Neural cell (in vitro differentiated cells): ENCODE data around the gene KLHL22. TPM values are rescaled to one million over a fixed set of nuclear protein-coding genes. Genes with fewer than 3 reads are reported as not detected.

Source experiments
- H2AFZ ChIP-seq: fragments of 200-600, 300-800 bp; sonication (generic), shearing (Covaris generic); 2 replicates; pipeline ENCODE4 v1.6.0; 2014; ENCODE audit warnings: low read depth, mild to moderate bottlenecking, antibody characterized with exemption, low read length, moderate library complexity
- H3F3A ChIP-seq: fragments of 200-600 bp; shearing (Covaris generic); 2 replicates; pipeline ENCODE4 v1.6.1; 2016; ENCODE audit warnings: mild to moderate bottlenecking, moderate library complexity, mixed read lengths, antibody characterized with exemption, low read length; ENCODE audit not compliant: insufficient read depth, poor library complexity, severe bottlenecking
- H3K27ac ChIP-seq: fragments of 200-600, 300-800 bp; sonication (generic), shearing (Covaris generic); 2 replicates; pipeline ENCODE4 v1.5.1; 2014; ENCODE audit warnings: mild to moderate bottlenecking, low read length, moderate library complexity
- H3K27me3 ChIP-seq: fragments of 300-800, 200-600 bp; sonication (generic), shearing (Covaris generic); 2 replicates; pipeline ENCODE4 v1.6.0; 2014; ENCODE audit warnings: mild to moderate bottlenecking, low read depth, low read length, moderate library complexity; ENCODE audit not compliant: insufficient read depth
- H3K36me3 ChIP-seq: fragments of 300-800, 200-600 bp; sonication (generic), shearing (Covaris generic); 2 replicates; pipeline ENCODE4 v1.5.1; 2014; ENCODE audit warnings: mild to moderate bottlenecking, antibody characterized with exemption, low read length, moderate library complexity; ENCODE audit not compliant: insufficient read depth
- H3K4me2 ChIP-seq: fragments of 300-800, 200-600 bp; sonication (generic), shearing (Covaris generic); 2 replicates; pipeline ENCODE4 v1.6.0; 2014; ENCODE audit warnings: mild to moderate bottlenecking, low read length
- H3K4me3 ChIP-seq: fragments of 300-800, 200-600 bp; sonication (generic), shearing (Covaris generic); 2 replicates; pipeline ENCODE4 v1.5.1; 2014; ENCODE audit warnings: mild to moderate bottlenecking, low read length, moderate library complexity
- H3K79me2 ChIP-seq: fragments of 200-600 bp; shearing (Covaris generic); replicated peaks from 2 replicates; pipeline ENCODE4 v1.6.0; 2014; ENCODE audit warnings: mild to moderate bottlenecking, low read length, moderate library complexity; ENCODE audit not compliant: insufficient read depth
- H3K9ac ChIP-seq: fragments of 300-800, 200-600 bp; sonication (generic), shearing (Covaris generic); 2 replicates; pipeline ENCODE4 v1.6.1; 2016; ENCODE audit warnings: mild to moderate bottlenecking, low read length, mixed read lengths
- H3K9me2 ChIP-seq: fragments of 200-600 bp; shearing (Covaris generic); 2 replicates; pipeline ENCODE4 v1.6.1; 2016; ENCODE audit warnings: mild to moderate bottlenecking, low read length, mixed read lengths; ENCODE audit not compliant: insufficient read depth
- H3K9me3 ChIP-seq: fragments of 200-600, 300-800 bp; sonication (generic), shearing (Covaris generic); 2 replicates; pipeline ENCODE4 v1.6.1; 2016; ENCODE audit warnings: mild to moderate bottlenecking, mixed run types, low read length, moderate library complexity, mixed read lengths
- H4K20me1 ChIP-seq: fragments of 200-600 bp; shearing (Covaris generic); 2 replicates; pipeline ENCODE4 v1.6.1; 2016; ENCODE audit warnings: mild to moderate bottlenecking, mixed run types; ENCODE audit not compliant: insufficient read depth
- EP300 ChIP-seq: fragments of 450-650 bp; conservative IDR thresholded peaks from 2 replicates; pipeline ENCODE4 v1.6.1; 2014; ENCODE audit warnings: antibody characterized with exemption, mild to moderate bottlenecking, moderate library complexity; ENCODE audit not compliant: poor library complexity, severe bottlenecking
- EZH2 ChIP-seq: fragments of 200-600, 300-800 bp; shearing (Covaris generic), sonication (generic); IDR thresholded peaks from 2 replicates; pipeline ENCODE4 v1.6.1; 2014; ENCODE audit warnings: antibody characterized with exemption, low read length, borderline replicate concordance, mild to moderate bottlenecking; ENCODE audit not compliant: insufficient read depth, poor library complexity, severe bottlenecking
- MXI1 ChIP-seq: fragments of 450-650 bp; conservative IDR thresholded peaks from 2 replicates; pipeline ENCODE4 v1.6.1; 2014; ENCODE audit warnings: antibody characterized with exemption, mild to moderate bottlenecking; ENCODE audit not compliant: poor library complexity, severe bottlenecking
- POLR2AphosphoS5 ChIP-seq: IDR thresholded peaks from 2 replicates; pipeline ENCODE4 v1.6.1; 2012
- RAD21 ChIP-seq: fragments of 450-650 bp; conservative IDR thresholded peaks from 2 replicates; pipeline ENCODE4 v1.6.1; 2014; ENCODE audit warnings: antibody characterized with exemption, mild to moderate bottlenecking, moderate library complexity
- SMC3 ChIP-seq: fragments of 450-650 bp; conservative IDR thresholded peaks from 2 replicates; pipeline ENCODE4 v1.6.1; 2014; ENCODE audit warnings: antibody characterized with exemption, mild to moderate bottlenecking, moderate library complexity; ENCODE audit not compliant: poor library complexity
- TAF1 ChIP-seq: IDR thresholded peaks from 2 replicates; pipeline ENCODE4 v1.6.1; 2012; ENCODE audit warnings: low read depth
- polyA plus RNA-seq: library from polyadenylated mRNA; depleted of rRNA; stranded (reverse); fragments of >200 nt; gene quantifications from 2 replicates; pipeline ENCODE4 v1.2.3, GENCODE V29; 2014
- TF ChIP-seq, protein P1 (sequence below): IDR thresholded peaks from 2 replicates; pipeline ENCODE4 v1.6.1; 2012; ENCODE audit warnings: borderline replicate concordance
- TF ChIP-seq, protein P2 (sequence below): fragments of 450-650 bp; IDR thresholded peaks from 2 replicates; pipeline ENCODE4 v1.5.1; 2014; ENCODE audit warnings: antibody characterized with exemption, mild to moderate bottlenecking, moderate library complexity; ENCODE audit not compliant: poor library complexity, severe bottlenecking

Gene KLHL22
- polyA plus RNA-seq, 1 donor from 2014 or later = 59.5 TPM

DNA sequence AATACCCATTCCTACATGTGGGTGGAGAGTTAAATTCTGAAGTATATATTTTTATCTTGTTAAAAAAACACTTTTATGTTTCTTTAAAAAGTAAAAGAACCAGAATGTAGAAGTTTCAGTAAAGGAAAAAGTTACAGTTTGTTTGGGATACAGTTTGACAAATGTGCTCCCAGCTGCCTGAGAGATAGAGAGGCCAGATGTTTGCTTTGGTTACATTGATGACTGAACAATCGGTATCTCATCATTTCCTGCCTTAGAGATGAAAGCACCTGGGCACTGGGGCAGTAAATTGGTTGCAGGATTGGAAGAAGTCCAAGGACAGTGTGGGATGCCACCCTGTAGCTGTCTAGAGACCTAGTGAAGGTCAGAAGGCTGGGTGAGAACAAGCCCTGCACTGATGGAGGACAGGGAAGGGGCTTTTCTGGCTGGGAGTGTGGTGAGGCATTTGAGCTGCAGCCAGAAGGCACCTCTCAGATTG lies 28.4 kb upstream of the KLHL22 start (continued):
- TF ChIP-seq, protein P1, sequence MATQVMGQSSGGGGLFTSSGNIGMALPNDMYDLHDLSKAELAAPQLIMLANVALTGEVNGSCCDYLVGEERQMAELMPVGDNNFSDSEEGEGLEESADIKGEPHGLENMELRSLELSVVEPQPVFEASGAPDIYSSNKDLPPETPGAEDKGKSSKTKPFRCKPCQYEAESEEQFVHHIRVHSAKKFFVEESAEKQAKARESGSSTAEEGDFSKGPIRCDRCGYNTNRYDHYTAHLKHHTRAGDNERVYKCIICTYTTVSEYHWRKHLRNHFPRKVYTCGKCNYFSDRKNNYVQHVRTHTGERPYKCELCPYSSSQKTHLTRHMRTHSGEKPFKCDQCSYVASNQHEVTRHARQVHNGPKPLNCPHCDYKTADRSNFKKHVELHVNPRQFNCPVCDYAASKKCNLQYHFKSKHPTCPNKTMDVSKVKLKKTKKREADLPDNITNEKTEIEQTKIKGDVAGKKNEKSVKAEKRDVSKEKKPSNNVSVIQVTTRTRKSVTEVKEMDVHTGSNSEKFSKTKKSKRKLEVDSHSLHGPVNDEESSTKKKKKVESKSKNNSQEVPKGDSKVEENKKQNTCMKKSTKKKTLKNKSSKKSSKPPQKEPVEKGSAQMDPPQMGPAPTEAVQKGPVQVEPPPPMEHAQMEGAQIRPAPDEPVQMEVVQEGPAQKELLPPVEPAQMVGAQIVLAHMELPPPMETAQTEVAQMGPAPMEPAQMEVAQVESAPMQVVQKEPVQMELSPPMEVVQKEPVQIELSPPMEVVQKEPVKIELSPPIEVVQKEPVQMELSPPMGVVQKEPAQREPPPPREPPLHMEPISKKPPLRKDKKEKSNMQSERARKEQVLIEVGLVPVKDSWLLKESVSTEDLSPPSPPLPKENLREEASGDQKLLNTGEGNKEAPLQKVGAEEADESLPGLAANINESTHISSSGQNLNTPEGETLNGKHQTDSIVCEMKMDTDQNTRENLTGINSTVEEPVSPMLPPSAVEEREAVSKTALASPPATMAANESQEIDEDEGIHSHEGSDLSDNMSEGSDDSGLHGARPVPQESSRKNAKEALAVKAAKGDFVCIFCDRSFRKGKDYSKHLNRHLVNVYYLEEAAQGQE = no peak

DNA sequence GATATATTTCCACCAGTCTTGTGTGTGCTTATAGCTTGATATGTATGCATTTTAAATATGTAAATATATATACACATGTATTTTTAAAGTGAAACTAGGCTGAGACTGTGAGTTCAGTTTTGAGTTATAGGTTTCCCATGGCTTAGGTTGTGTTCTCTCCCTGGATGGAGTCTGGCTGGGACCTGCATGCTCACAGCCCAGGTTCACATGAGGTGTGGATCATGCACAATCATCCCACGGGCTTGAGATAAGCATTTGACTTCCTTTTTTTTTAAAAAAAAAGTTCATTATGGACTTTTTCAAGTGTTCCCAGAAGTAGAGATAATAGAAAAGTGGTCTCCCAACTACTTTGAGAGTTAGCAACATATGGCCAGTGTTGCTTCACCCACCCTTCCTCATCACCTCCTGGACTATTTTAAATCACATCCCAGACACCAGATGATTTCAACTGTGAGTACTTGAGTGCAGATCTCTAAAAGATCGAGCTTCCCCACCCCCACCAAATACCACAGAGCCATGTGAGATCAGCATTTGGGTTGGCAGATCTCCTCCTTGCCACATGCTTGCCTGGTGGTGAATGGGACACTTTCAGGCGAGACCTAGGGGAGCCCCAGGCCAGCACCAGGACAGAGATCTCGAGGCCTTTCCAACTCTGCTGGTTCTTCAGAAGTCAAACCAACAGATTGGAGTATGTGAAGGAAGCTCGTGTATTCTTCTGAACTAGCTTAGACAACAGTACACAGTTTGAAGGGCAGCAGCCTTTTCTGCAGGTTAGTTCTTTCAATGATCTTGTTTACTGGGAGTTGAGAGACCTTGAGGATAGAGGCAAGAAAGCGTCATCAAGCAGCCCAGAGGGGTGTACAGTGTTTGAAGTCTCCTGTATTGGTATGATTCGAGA lies 27.7 kb upstream of the KLHL22 start:
- Histone ChIP-seq H3K27ac (no peak overlapping the region), H3K4me2 (no peak overlapping the region), H4K20me1 (no peaks in the 10 kb centered on the region)

More for the DNA sequence above, 27.7 kb upstream of the KLHL22 start:
- H3F3A ChIP-seq = no peaks in the 10 kb centered on the region
- H3K79me2 ChIP-seq = peaks cover 13% of the 10 kb centered on the region
- H2AFZ ChIP-seq = no peak overlapping the region
- no peaks in the 10 kb centered on the region for H3K9me3 ChIP-seq
- TF ChIP-seq EZH2 (no peak), EP300 (no peak), SMC3 (no peak), POLR2AphosphoS5 (no peak), MXI1 (no peak), TAF1 (no peak), RAD21 (no peak)
- TF ChIP-seq, protein P2, sequence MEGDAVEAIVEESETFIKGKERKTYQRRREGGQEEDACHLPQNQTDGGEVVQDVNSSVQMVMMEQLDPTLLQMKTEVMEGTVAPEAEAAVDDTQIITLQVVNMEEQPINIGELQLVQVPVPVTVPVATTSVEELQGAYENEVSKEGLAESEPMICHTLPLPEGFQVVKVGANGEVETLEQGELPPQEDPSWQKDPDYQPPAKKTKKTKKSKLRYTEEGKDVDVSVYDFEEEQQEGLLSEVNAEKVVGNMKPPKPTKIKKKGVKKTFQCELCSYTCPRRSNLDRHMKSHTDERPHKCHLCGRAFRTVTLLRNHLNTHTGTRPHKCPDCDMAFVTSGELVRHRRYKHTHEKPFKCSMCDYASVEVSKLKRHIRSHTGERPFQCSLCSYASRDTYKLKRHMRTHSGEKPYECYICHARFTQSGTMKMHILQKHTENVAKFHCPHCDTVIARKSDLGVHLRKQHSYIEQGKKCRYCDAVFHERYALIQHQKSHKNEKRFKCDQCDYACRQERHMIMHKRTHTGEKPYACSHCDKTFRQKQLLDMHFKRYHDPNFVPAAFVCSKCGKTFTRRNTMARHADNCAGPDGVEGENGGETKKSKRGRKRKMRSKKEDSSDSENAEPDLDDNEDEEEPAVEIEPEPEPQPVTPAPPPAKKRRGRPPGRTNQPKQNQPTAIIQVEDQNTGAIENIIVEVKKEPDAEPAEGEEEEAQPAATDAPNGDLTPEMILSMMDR = no peak
- TF ChIP-seq, protein P1 = no peak
- peaks cover 5% of the 10 kb centered on the region for H3K36me3 ChIP-seq
- H3K27me3 ChIP-seq = no peaks in the 10 kb centered on the region
- no peak overlapping the region for H3K4me3 ChIP-seq
- H3K9me2 ChIP-seq = no peaks in the 10 kb centered on the region
- no peak overlapping the region for H3K9ac ChIP-seq
